Glutamatergic neuron (in vitro differentiated cells): ENCODE measurements around the gene GPR82. TPM values are rescaled to one million over a fixed set of nuclear protein-coding genes. Genes with fewer than 3 reads are reported as not detected.
A peak's percentile ranks its signal among the peaks of the same experiment; 100 is the strongest.

Source experiments
- DNase-seq: peaks from one replicate; pipeline ENCODE4 v3.0.0; 2022
- H3K27ac Mint-ChIP-seq: one replicate; pipeline ENCODE4 v1.8.0; 2020; ENCODE audit warnings: mild to moderate bottlenecking, mixed read lengths, inconsistent platforms; ENCODE audit not compliant: unreplicated experiment
- H3K27me3 Mint-ChIP-seq: one replicate; pipeline ENCODE4 v1.8.0; 2020; ENCODE audit warnings: mild to moderate bottlenecking, moderate library complexity, mixed read lengths, inconsistent platforms; ENCODE audit not compliant: unreplicated experiment
- H3K36me3 Mint-ChIP-seq: one replicate; pipeline ENCODE4 v1.8.0; 2020; ENCODE audit warnings: mild to moderate bottlenecking, mixed read lengths, inconsistent platforms; ENCODE audit not compliant: unreplicated experiment
- H3K4me1 Mint-ChIP-seq: one replicate; pipeline ENCODE4 v1.8.0; 2020; ENCODE audit warnings: mild to moderate bottlenecking, low read depth, mixed read lengths, inconsistent platforms; ENCODE audit not compliant: unreplicated experiment
- H3K4me3 Mint-ChIP-seq: one replicate; pipeline ENCODE4 v1.8.0; 2020; ENCODE audit warnings: mild to moderate bottlenecking, mixed read lengths, inconsistent platforms; ENCODE audit not compliant: unreplicated experiment
- H3K9me3 Mint-ChIP-seq: one replicate; pipeline ENCODE4 v1.8.0; 2020; ENCODE audit warnings: mild to moderate bottlenecking, moderate library complexity, mixed read lengths, inconsistent platforms; ENCODE audit not compliant: unreplicated experiment
- total RNA-seq: library from RNA; stranded (reverse); fragmentation: NEBNext Ultra II Directional; extraction: Animal tissue kit (Norgen Biotek cat#: 25700); gene quantifications from one replicate; pipeline ENCODE4 v1.2.1, GENCODE V29; 2021; ENCODE audit not compliant: unreplicated experiment
- TF ChIP-seq, protein P1 (sequence below): fragments of 200-600 bp; sonication (generic); IDR thresholded peaks from one replicate; pipeline ENCODE4 v1.5.0; 2021; ENCODE audit not compliant: partially characterized antibody, unreplicated experiment

Gene GPR82
- total RNA-seq, 1 donor from 2014 or later = not detected

- TF ChIP-seq, protein P1, sequence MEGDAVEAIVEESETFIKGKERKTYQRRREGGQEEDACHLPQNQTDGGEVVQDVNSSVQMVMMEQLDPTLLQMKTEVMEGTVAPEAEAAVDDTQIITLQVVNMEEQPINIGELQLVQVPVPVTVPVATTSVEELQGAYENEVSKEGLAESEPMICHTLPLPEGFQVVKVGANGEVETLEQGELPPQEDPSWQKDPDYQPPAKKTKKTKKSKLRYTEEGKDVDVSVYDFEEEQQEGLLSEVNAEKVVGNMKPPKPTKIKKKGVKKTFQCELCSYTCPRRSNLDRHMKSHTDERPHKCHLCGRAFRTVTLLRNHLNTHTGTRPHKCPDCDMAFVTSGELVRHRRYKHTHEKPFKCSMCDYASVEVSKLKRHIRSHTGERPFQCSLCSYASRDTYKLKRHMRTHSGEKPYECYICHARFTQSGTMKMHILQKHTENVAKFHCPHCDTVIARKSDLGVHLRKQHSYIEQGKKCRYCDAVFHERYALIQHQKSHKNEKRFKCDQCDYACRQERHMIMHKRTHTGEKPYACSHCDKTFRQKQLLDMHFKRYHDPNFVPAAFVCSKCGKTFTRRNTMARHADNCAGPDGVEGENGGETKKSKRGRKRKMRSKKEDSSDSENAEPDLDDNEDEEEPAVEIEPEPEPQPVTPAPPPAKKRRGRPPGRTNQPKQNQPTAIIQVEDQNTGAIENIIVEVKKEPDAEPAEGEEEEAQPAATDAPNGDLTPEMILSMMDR = peak; percentile 20
- no peak overlapping the region for H3K27ac Mint-ChIP-seq
- DNase-seq = no peak
- H3K4me1 Mint-ChIP-seq = peaks cover 3% of the 10 kb centered on the region
- no peaks in the 10 kb centered on the region for H3K9me3 Mint-ChIP-seq
- no peaks in the 10 kb centered on the region for H3K27me3 Mint-ChIP-seq
- no peaks in the 10 kb centered on the region for H3K36me3 Mint-ChIP-seq
- H3K4me3 Mint-ChIP-seq = no peak overlapping the region
Observed at GRCh38 chrX:41734530-41734929, 10.5 kb downstream of the GPR82 start.

DNA sequence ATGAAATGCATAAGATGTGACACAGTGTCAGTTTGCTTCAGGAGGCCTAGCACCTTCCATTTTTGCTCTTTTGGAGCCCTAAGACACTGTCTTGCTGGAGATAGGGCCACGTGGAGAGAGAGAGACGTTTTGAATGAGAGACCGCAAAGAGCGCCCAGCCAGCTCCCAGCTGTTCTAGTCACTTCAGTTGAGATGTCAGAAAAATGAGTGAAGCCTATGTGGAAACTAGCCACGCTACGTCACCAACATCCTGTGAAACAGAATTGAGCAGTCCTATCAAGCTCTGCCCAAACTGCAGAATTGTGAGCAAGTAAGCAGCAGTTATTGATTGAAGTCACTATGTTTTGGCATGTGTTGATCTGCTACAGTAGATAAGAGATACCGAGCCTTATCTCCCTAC is 13.1 kb downstream of the GPR82 start:
- no peaks in the 10 kb centered on the region for H3K27me3 Mint-ChIP-seq
- DNase-seq = no peak

GRCh38 chrX:41739871-41740270 is 15.9 kb downstream of the GPR82 start:
- TF ChIP-seq, protein P1 = no peak
- Mint-ChIP-seq H3K9me3 (no peaks in the 10 kb centered on the region), H3K4me3 (no peak overlapping the region), H3K4me1 (peaks cover 6% of the 10 kb centered on the region), H3K27me3 (no peaks in the 10 kb centered on the region), H3K27ac (no peak overlapping the region), H3K36me3 (no peaks in the 10 kb centered on the region)
- DNase-seq = no peak

More for the DNA sequence above, 13.1 kb downstream of the GPR82 start:
- TF ChIP-seq, protein P1 = no peak
- no peaks in the 10 kb centered on the region for H3K36me3 Mint-ChIP-seq
- peaks cover 5% of the 10 kb centered on the region for H3K4me1 Mint-ChIP-seq
- H3K4me3 Mint-ChIP-seq = no peak overlapping the region
- no peak overlapping the region for H3K27ac Mint-ChIP-seq
- no peaks in the 10 kb centered on the region for H3K9me3 Mint-ChIP-seq

DNA sequence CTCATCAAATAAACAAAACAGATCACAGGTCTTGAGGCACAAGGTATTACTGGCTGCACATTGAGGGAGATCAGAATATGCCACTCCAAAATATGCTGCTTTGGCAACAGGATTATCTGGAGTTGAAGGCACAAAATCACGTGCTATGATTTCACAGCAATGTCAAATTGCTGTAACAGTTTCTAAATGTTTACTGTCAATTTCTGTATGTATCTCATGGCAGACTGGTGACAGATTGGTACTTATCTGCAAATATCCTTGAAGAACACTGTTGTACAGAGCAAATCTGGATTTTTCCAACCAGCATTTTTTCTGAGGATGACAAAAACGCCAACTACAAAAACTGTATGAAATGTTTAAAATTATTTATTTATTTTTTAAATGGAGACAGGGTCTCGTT is 26.7 kb downstream of the GPR82 start:
- TF ChIP-seq, protein P1 = no peak
- H3K4me3 Mint-ChIP-seq = no peak overlapping the region
- DNase-seq = no peak
- H3K27ac Mint-ChIP-seq = no peak overlapping the region
- H3K4me1 Mint-ChIP-seq = no peaks in the 10 kb centered on the region
- H3K36me3 Mint-ChIP-seq = no peaks in the 10 kb centered on the region
- H3K27me3 Mint-ChIP-seq = no peaks in the 10 kb centered on the region
- H3K9me3 Mint-ChIP-seq = no peaks in the 10 kb centered on the region

- H3K9me3 Mint-ChIP-seq = peaks cover 2% of the 10 kb centered on the region
- TF ChIP-seq, protein P1 = no peak
- H3K36me3 Mint-ChIP-seq = no peaks in the 10 kb centered on the region
- H3K27ac Mint-ChIP-seq = no peak overlapping the region
- DNase-seq = no peak
- no peaks in the 10 kb centered on the region for H3K4me1 Mint-ChIP-seq
- no peak overlapping the region for H3K4me3 Mint-ChIP-seq
- H3K27me3 Mint-ChIP-seq = no peaks in the 10 kb centered on the region
Observed at GRCh38 chrX:41758401-41758800, 34.4 kb downstream of the GPR82 start.
